Keratinocyte (primary cell): ENCODE data around the gene MIGA2. TPM values are rescaled to one million over a fixed set of nuclear protein-coding genes. Genes with fewer than 3 reads are reported as not detected.

ENCODE experiments used
- DNase-seq: peaks from one replicate; pipeline ENCODE4 v3.0.0-alpha.2; 2011; ENCODE audit warnings: low read depth, missing footprints, low spot score
- FAIRE-seq: peaks from 2 replicates; lab custom pipeline; 2011; peaks lifted over from hg19 to GRCh38; lab: Jason Lieb, UNC
- H2AFZ ChIP-seq: 2 replicates; pipeline ENCODE4 v1.6.0; 2012; ENCODE audit warnings: low read length, control low read depth, inconsistent platforms; ENCODE audit not compliant: control insufficient read depth
- H3K27ac ChIP-seq: 2 replicates; pipeline ENCODE4 v1.5.1; 2011; ENCODE audit warnings: low read length; ENCODE audit not compliant: control insufficient read depth, insufficient read depth
- H3K27me3 ChIP-seq: 3 replicates; pipeline ENCODE4 v1.6.0; 2011; ENCODE audit warnings: low read length; ENCODE audit not compliant: control insufficient read depth, insufficient read depth; ENCODE audit errors: extremely low read depth
- H3K36me3 ChIP-seq, 2 experiments: 2 replicates in 1 of 2; 3 replicates in 1 of 2; pipeline ENCODE4 v1.5.1; 2011; ENCODE audit warnings: low read length in 2 of 2, mild to moderate bottlenecking in 1 of 2; ENCODE audit not compliant: control insufficient read depth in 2 of 2, insufficient read depth in 2 of 2; ENCODE audit errors: extremely low read depth in 1 of 2
- H3K4me1 ChIP-seq: 3 replicates; pipeline ENCODE4 v1.5.1; 2011; ENCODE audit warnings: low read length; ENCODE audit not compliant: control insufficient read depth, insufficient read depth; ENCODE audit errors: extremely low read depth
- H3K4me2 ChIP-seq: 3 replicates; pipeline ENCODE4 v1.6.0; 2011; ENCODE audit warnings: low read depth, low read length; ENCODE audit not compliant: control insufficient read depth, insufficient read depth; ENCODE audit errors: extremely low read depth
- H3K4me3 ChIP-seq, 3 experiments: fragments of 200-600 bp in 1 of 3; sonication (generic) in 1 of 3; 2 replicates in 2 of 3; 3 replicates in 1 of 3; pipeline ENCODE4 v1.5.1; 2011 to 2016; ENCODE audit warnings: low read length in 3 of 3, mild to moderate bottlenecking in 3 of 3, control low read depth in 2 of 3, inconsistent platforms in 1 of 3, low read depth in 1 of 3, mixed read lengths in 1 of 3, mixed run types in 1 of 3, moderate library complexity in 1 of 3; ENCODE audit not compliant: control insufficient read depth in 2 of 3, insufficient read depth in 2 of 3; ENCODE audit errors: extremely low read depth in 1 of 3
- H3K79me2 ChIP-seq: 2 replicates; pipeline ENCODE4 v1.6.0; 2012; ENCODE audit warnings: low read length; ENCODE audit not compliant: control insufficient read depth, insufficient read depth
- H3K9ac ChIP-seq: 3 replicates; pipeline ENCODE4 v1.6.0; 2011; ENCODE audit warnings: low read length; ENCODE audit not compliant: control insufficient read depth, insufficient read depth; ENCODE audit errors: extremely low read depth
- H3K9me1 ChIP-seq: 3 replicates; pipeline ENCODE4 v1.6.0; 2011; ENCODE audit warnings: low read length; ENCODE audit not compliant: control insufficient read depth, insufficient read depth; ENCODE audit errors: extremely low read depth
- H3K9me3 ChIP-seq: 2 replicates; pipeline ENCODE4 v1.5.1; 2012; ENCODE audit warnings: low read depth, low read length; ENCODE audit not compliant: control insufficient read depth
- H4K20me1 ChIP-seq: 3 replicates; pipeline ENCODE4 v1.6.0; 2011; ENCODE audit warnings: low read length; ENCODE audit not compliant: control insufficient read depth, insufficient read depth; ENCODE audit errors: extremely low read depth
- EZH2 ChIP-seq: IDR thresholded peaks from one replicate; pipeline ENCODE4 v1.6.1; 2012; ENCODE audit warnings: inconsistent platforms, mild to moderate bottlenecking, low read length, moderate library complexity
- dilution Hi-C: fragments of 300-500 bp; cut with MboI; formaldehyde crosslinking; loops from one replicate; pipeline ENCODE4 v1.7.0; 2020; ENCODE audit warnings: low sequenced_read_pairs; ENCODE audit not compliant: extremely low pct_ligation_motif_present
- polyA plus RNA-seq, 5 experiments: library from polyadenylated mRNA; depleted of rRNA in 3 of 5; stranded (reverse) in 3 of 5; stranded (forward) in 1 of 5; unstranded in 1 of 5; fragments of >200 nt; gene quantifications; 1 replicate in 1 of 5; 2 replicates in 3 of 5; 3 replicates in 1 of 5; pipeline versions ENCODE4 v1.2.1 to v1.2.3, GENCODE V29; 2011 to 2012; ENCODE audit warnings: missing spikeins in 2 of 5, low read depth in 1 of 5, low replicate concordance in 1 of 5
- TF ChIP-seq, protein P1 (sequence below), 3 experiments: IDR thresholded peaks in 1 of 3; conservative IDR thresholded peaks in 1 of 3; optimal IDR thresholded peaks in 1 of 3; 2 replicates in 2 of 3; 3 replicates in 1 of 3; pipeline versions ENCODE3 to v1.5.1; 2011; ENCODE audit warnings: low read length in 3 of 3, mild to moderate bottlenecking in 3 of 3, moderate library complexity in 2 of 3, control low read depth in 1 of 3, inconsistent platforms in 1 of 3; ENCODE audit not compliant: insufficient read depth in 2 of 3; ENCODE audit errors: extremely low read depth in 1 of 3

Gene MIGA2
- polyA plus RNA-seq, 1 donor (not counting 4 experiments of a cell fraction or from before 2014, with no cell fraction given) = 8.5 TPM

DNA sequence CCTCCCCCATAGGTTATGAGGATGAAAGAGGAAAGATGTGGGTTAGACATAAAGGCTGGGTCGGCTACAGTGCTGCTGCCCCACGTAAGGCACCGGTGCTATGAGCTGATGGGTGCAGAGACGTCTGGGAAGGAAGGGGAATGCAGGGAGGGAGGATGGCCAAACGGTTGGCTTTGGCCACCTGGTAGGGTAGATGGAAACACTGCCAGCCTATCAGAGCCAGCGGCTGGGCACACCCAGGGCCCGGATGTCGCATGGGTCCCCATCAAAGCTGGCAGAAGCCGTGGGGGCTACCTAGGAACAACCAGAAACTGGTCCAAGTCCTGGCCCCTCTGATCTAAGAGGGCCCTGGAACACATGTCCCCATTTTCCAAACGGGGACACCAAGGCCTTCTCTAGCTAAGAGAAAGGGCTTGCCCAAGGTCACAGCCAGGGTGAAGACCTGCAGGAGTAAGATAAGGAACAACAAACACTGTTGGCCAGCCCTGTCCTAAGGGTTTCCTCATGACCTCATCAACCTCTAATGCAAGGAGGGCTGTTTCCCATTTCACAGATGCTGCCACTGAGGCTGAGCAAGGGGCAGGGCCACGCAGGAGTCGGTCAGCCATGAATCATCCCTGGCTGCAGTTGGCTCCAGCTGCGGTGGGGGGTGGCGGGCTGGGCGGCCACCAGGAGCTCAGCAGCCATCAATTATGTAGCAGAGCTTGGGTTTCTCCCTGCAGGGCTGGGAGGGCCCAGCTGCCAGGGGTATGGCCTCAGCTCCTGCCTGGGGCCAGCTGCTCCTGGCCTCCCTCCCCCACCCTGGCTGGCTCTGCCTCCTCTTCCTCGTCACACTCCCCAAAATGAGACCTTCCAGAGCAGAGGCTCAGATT, 13.2 kb upstream of the MIGA2 start:
- dilution Hi-C loops = no loop called here
- H3K4me3 ChIP-seq = no peak overlapping the region
- peaks cover 2% of the 10 kb centered on the region for H3K9me1 ChIP-seq
- H3K27me3 ChIP-seq = no peaks in the 10 kb centered on the region
- no peaks in the 10 kb centered on the region for H3K9me3 ChIP-seq
- H3K9ac ChIP-seq = no peak overlapping the region
- no peak for TF ChIP-seq EZH2
- TF ChIP-seq, protein P1, sequence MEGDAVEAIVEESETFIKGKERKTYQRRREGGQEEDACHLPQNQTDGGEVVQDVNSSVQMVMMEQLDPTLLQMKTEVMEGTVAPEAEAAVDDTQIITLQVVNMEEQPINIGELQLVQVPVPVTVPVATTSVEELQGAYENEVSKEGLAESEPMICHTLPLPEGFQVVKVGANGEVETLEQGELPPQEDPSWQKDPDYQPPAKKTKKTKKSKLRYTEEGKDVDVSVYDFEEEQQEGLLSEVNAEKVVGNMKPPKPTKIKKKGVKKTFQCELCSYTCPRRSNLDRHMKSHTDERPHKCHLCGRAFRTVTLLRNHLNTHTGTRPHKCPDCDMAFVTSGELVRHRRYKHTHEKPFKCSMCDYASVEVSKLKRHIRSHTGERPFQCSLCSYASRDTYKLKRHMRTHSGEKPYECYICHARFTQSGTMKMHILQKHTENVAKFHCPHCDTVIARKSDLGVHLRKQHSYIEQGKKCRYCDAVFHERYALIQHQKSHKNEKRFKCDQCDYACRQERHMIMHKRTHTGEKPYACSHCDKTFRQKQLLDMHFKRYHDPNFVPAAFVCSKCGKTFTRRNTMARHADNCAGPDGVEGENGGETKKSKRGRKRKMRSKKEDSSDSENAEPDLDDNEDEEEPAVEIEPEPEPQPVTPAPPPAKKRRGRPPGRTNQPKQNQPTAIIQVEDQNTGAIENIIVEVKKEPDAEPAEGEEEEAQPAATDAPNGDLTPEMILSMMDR (optimal IDR thresholded peaks at IDR 0.05 in 1 of 3, IDR thresholded peaks at IDR 0.05 in 1 of 3, conservative IDR thresholded peaks at IDR 0.05 in 1 of 3; ENCODE audit: extremely low read depth in 1 of 3, insufficient read depth in 2 of 3, low read length in 3 of 3) = no peak
- H4K20me1 ChIP-seq = no peaks in the 10 kb centered on the region
- no peak overlapping the region for H2AFZ ChIP-seq
- no peak for FAIRE-seq
- DNase-seq = no peak
- no peak overlapping the region for H3K4me2 ChIP-seq
- H3K4me1 ChIP-seq = peaks cover 18% of the 10 kb centered on the region
- H3K79me2 ChIP-seq = peaks cover 24% of the 10 kb centered on the region
- no peak overlapping the region for H3K27ac ChIP-seq
- peaks cover 0 to 4% of the 10 kb centered on the region in 2 experiments for H3K36me3 ChIP-seq

DNA sequence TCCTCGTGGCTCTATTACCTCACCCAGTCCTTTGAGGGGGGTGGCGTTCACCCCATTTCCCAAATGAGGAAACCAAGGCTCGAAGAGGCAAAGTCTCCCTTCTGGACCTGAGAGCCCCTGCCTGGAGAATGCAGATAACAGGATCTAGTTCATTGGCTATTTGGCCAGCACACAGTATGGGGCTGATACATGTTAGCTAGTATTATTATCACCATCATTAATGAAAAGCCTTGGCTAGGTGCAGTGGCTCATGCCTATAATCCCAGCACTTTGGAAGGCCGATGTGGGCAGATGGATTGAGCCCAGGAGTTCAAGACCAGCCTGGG, 12.6 kb upstream of the MIGA2 start:
- H3K4me1 ChIP-seq = peaks cover 18% of the 10 kb centered on the region
- TF ChIP-seq EZH2 = no peak
- TF ChIP-seq, protein P1 (optimal IDR thresholded peaks at IDR 0.05 in 1 of 3, IDR thresholded peaks at IDR 0.05 in 1 of 3, conservative IDR thresholded peaks at IDR 0.05 in 1 of 3; ENCODE audit: extremely low read depth in 1 of 3, insufficient read depth in 2 of 3, low read length in 3 of 3) = no peak
- H2AFZ ChIP-seq = no peak overlapping the region
- no peak overlapping the region for H3K27ac ChIP-seq
- H3K4me2 ChIP-seq = no peak overlapping the region
- peaks cover 0 to 3% of the 10 kb centered on the region in 2 experiments for H3K36me3 ChIP-seq
- no peak overlapping the region for H3K9ac ChIP-seq
- DNase-seq = no peak
- dilution Hi-C loops = no loop called here
- no peaks in the 10 kb centered on the region for H3K9me3 ChIP-seq
- no peaks in the 10 kb centered on the region for H4K20me1 ChIP-seq
- H3K9me1 ChIP-seq = peaks cover 2% of the 10 kb centered on the region
- H3K4me3 ChIP-seq = no peak overlapping the region
- no peaks in the 10 kb centered on the region for H3K27me3 ChIP-seq
- peaks cover 24% of the 10 kb centered on the region for H3K79me2 ChIP-seq
- FAIRE-seq = no peak
